AG09319 (cell line): ENCODE results near the gene NHEJ1.
A peak's percentile ranks its signal among the peaks of the same experiment; 100 is the strongest.

Experiments used
- DNase-seq: peaks from one replicate; pipeline ENCODE4 v3.0.0-alpha.2; 2010; ENCODE audit warnings: low read depth; ENCODE audit errors: extremely low read depth
- CTCF ChIP-seq: IDR thresholded peaks from 2 replicates; pipeline ENCODE4 v1.5.1; 2011; ENCODE audit warnings: low read depth, mild to moderate bottlenecking, inconsistent platforms, low read length, moderate library complexity

NHEJ1 gene

DNA sequence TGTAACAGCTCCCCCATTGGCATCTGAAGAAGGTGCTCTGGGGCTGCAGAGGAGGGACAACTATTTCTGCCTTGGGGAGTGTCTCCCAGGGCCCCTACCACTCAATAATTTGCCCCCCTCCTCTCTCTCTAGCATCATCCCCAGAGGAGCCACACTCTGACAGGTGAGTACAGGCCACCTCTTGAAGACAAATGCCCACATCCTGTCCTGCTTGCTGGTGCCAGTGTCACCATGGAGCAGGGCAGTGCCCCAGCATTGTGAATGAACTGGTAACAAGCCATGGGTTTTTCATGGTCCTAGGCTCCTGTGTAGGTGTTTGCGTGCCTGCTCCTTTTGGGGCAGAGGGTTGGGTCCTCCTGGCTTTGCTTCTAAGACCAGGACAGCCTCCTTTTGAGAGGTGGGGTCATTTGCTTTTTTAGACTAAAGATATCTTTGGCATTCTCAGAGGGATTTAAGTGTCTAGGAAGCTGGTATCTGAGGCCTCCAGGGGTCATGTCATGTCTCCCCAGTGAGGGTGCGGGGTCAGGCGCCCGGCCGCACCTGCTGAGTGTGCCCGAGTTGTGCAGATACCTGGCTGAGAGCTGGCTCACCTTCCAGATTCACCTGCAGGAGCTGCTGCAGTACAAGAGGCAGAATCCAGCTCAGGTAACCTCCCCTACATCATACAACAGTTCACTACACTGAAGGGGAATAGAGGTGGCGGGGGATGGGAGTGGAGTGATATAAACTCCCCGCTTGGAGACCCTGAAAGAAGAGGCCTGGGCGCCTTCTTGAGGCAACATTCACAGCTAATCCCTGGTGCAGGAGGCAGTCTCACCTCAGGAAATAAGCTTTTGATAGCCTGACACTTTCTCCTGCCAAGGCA, 19.2 kb upstream of the NHEJ1 start:
- TF ChIP-seq CTCF, result no peak
- no peak for DNase-seq

DNA sequence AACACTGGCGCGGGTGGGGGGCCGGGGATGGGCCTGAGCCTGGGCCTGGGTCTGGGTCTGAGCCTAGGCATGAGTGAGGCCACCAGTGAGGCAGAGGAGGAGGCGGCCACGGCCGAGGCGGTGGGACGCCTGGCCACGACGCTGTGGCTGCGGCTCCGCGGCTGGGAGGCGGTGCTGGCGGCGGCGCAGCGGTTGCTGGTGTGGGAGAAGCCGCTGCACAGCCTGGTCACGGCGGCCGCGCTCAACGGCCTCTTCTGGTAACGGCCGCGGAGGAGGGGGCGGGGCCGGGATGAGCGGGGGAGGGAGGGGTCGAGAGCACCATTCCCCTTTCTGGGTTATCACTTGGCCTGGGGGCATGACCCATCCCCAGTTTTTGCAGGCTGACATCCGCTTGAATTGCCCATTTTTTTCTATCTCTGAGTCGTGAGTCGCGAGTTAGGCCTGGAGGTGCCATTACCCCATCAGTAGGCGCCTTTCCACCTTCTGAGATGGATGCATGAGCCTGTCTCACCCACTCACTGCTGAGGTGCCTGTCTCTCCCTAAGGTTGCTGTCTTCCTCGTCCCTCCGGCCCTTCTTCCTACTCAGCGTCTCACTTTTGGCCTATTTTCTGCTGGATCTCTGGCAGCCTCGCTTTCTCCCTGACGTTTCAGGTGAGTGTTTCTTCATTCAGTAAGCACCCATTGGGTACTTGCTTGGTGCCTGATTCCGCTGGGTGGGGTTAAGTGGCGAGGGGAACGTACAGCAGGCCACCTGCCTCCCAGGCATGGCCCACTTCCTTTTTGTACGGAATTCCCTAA, 18.0 kb upstream of the NHEJ1 start:
- DNase-seq, result no peak
- TF ChIP-seq CTCF, result no peak

GRCh38 chr2:219177552-219178376, 17.1 kb upstream of the NHEJ1 start, which contains the start of gene RETREG2:
Gene RETREG2, plus strand, starts transcription at chr2:219178275. Its CDS starts 78 bp downstream, at chr2:219178353.
- peak; percentile 23 for TF ChIP-seq CTCF
- DNase-seq, result peak; percentile 84

GRCh38 chr2:219176818-219177551, 16.4 kb upstream of the NHEJ1 start, which contains the start of gene CNPPD1:
Gene CNPPD1, minus strand, starts transcription at chr2:219176925. Its CDS starts 97 bp downstream, at chr2:219176828.
- TF ChIP-seq CTCF, result no peak
- peak; percentile 48 for DNase-seq

- DNase-seq, result no peak
- TF ChIP-seq CTCF, result peak; percentile 11
Measured at GRCh38 chr2:219175928-219176817, 15.6 kb upstream of the NHEJ1 start.

DNA sequence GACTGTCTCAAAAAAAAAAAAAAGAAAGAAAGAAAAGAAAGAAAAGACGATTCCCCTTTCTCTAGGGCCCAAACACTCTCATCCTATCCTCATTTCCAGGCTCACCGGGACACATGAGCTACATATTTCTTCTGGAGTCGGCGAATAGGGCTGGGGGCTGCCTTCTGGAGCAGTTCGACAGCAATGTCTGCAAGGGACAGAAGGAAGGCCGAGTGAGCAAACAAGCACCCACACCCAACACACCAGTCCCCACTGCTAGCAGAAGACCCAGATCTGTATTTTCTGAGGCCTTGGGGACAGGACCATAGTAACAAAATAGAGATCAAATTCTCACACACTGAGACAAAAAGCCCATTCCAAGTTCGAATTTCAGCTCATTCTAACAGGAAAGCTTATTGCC, 14.9 kb upstream of the NHEJ1 start:
- TF ChIP-seq CTCF, result no peak
- no peak for DNase-seq
